Measurements from ENCODE around the gene NUP188. TPM values are rescaled to one million over a fixed set of nuclear protein-coding genes. Genes with fewer than 3 reads are reported as not detected.
A peak's percentile ranks its signal among the peaks of the same experiment; 100 is the strongest.

The NUP188 gene
- total and polyA plus RNA-seq, 2 experiments from 2014 or later = 28.1 TPM

GRCh38 chr9:129023908-129024233 is 76.4 kb downstream of the NUP188 start:
- 65% methylated on average over 4 of the region's 4 CpGs for WGBS (ENCODE audit: low lambda C conversion rate, missing lambda C conversion rate)
- no peak for TF ChIP-seq EZH2phosphoT487 (IDR thresholded peaks at IDR 0.05; ENCODE audit: low read depth, severe bottlenecking, unreplicated experiment)
- TF ChIP-seq EZH2 (IDR thresholded peaks at IDR 0.05; ENCODE audit: borderline replicate concordance) = no peak
- no peak for TF ChIP-seq CTCF (IDR thresholded peaks at IDR 0.05; ENCODE audit: poor library complexity)
- H3K9me3 ChIP-seq (ENCODE audit: low read depth) = no peaks in the 10 kb centered on the region
- DNase-seq (ENCODE audit: low spot score) = no peak
- no peak overlapping the region for H3K4me2 ChIP-seq
- no peak overlapping the region for H2AFZ ChIP-seq
- H3K9me2 ChIP-seq (replicated peaks; ENCODE audit: insufficient read depth) = no peaks in the 10 kb centered on the region
- peaks cover 58% of the 10 kb centered on the region for H3K79me2 ChIP-seq
- H4K20me1 ChIP-seq (ENCODE audit: insufficient read depth, poor library complexity, severe bottlenecking) = peaks cover 4% of the 10 kb centered on the region
- peak overlapping the region; percentile 23 for H3K27ac ChIP-seq
- H3K4me3 ChIP-seq = no peak overlapping the region
- H3K4me1 ChIP-seq (ENCODE audit: insufficient read depth) = peaks cover 24% of the 10 kb centered on the region
- H3K27me3 ChIP-seq = no peaks in the 10 kb centered on the region
- no peaks in the 10 kb centered on the region for H3K36me3 ChIP-seq (replicated peaks; ENCODE audit: insufficient read depth, low read depth)

- Histone ChIP-seq H3K27me3 (no peaks in the 10 kb centered on the region), H3K4me3 (no peak overlapping the region), H4K20me1 (ENCODE audit: insufficient read depth, poor library complexity, severe bottlenecking) (peaks cover 4% of the 10 kb centered on the region), H3K36me3 (replicated peaks; ENCODE audit: insufficient read depth, low read depth) (no peaks in the 10 kb centered on the region), H3K9me2 (replicated peaks; ENCODE audit: insufficient read depth) (no peaks in the 10 kb centered on the region), H3K27ac (peak overlapping the region; percentile 94), H2AFZ (no peak overlapping the region), H3K4me2 (peak overlapping the region; percentile 98), H3K4me1 (ENCODE audit: insufficient read depth) (peaks cover 24% of the 10 kb centered on the region), H3K79me2 (peaks cover 55% of the 10 kb centered on the region), H3K9me3 (ENCODE audit: low read depth) (no peaks in the 10 kb centered on the region)
- TF ChIP-seq EZH2phosphoT487 (IDR thresholded peaks at IDR 0.05; ENCODE audit: low read depth, severe bottlenecking, unreplicated experiment) = no peak
- no peak for TF ChIP-seq CTCF (IDR thresholded peaks at IDR 0.05; ENCODE audit: poor library complexity)
- no peak for TF ChIP-seq EZH2 (IDR thresholded peaks at IDR 0.05; ENCODE audit: borderline replicate concordance)
- peak; percentile 85 for DNase-seq (ENCODE audit: low spot score)
- WGBS (ENCODE audit: low lambda C conversion rate, missing lambda C conversion rate) = 23% methylated on average over 15 of the region's 17 CpGs
Observed at GRCh38 chr9:129026442-129027223, 79.1 kb downstream of the NUP188 start.

- H3K9me2 ChIP-seq (replicated peaks; ENCODE audit: insufficient read depth) = no peaks in the 10 kb centered on the region
- H4K20me1 ChIP-seq (ENCODE audit: insufficient read depth, poor library complexity, severe bottlenecking) = peaks cover 4% of the 10 kb centered on the region
- H2AFZ ChIP-seq = no peak overlapping the region
- peaks cover 24% of the 10 kb centered on the region for H3K4me1 ChIP-seq (ENCODE audit: insufficient read depth)
- H3K9me3 ChIP-seq (ENCODE audit: low read depth) = no peaks in the 10 kb centered on the region
- no peaks in the 10 kb centered on the region for H3K27me3 ChIP-seq
- peaks cover 51% of the 10 kb centered on the region for H3K79me2 ChIP-seq
- WGBS (ENCODE audit: low lambda C conversion rate, missing lambda C conversion rate) = 36% methylated on average over 9 of the region's 9 CpGs
- peak overlapping the region; percentile 77 for H3K4me3 ChIP-seq
- H3K27ac ChIP-seq = peak overlapping the region; percentile 94
- DNase-seq (ENCODE audit: low spot score) = no peak
- H3K36me3 ChIP-seq (replicated peaks; ENCODE audit: insufficient read depth, low read depth) = no peaks in the 10 kb centered on the region
- peak overlapping the region; percentile 98 for H3K4me2 ChIP-seq
- no peak for TF ChIP-seq CTCF (IDR thresholded peaks at IDR 0.05; ENCODE audit: poor library complexity)
- no peak for TF ChIP-seq EZH2 (IDR thresholded peaks at IDR 0.05; ENCODE audit: borderline replicate concordance)
- no peak for TF ChIP-seq EZH2phosphoT487 (IDR thresholded peaks at IDR 0.05; ENCODE audit: low read depth, severe bottlenecking, unreplicated experiment)
Observed at GRCh38 chr9:129027224-129027684, 79.8 kb downstream of the NUP188 start.

All from hepatocyte (in vitro differentiated cells).